H4 (cell line): Measurements from ENCODE around the gene TRUB1. TPM values are rescaled to one million over a fixed set of nuclear protein-coding genes. Genes with fewer than 3 reads are reported as not detected.

ENCODE experiments used
- DNase-seq: peaks from one replicate; pipeline ENCODE4 v3.0.0-alpha.2; 2015; ENCODE audit warnings: low spot score
- total RNA-seq: library from RNA; depleted of rRNA; stranded (reverse); fragments of >200 nt; shearing (Covaris generic); gene quantifications from 2 replicates; pipeline ENCODE4 v1.2.3, GENCODE V29; 2014

Gene TRUB1
- total RNA-seq, 1 experiment from 2014 or later = 36.2 TPM

DNA sequence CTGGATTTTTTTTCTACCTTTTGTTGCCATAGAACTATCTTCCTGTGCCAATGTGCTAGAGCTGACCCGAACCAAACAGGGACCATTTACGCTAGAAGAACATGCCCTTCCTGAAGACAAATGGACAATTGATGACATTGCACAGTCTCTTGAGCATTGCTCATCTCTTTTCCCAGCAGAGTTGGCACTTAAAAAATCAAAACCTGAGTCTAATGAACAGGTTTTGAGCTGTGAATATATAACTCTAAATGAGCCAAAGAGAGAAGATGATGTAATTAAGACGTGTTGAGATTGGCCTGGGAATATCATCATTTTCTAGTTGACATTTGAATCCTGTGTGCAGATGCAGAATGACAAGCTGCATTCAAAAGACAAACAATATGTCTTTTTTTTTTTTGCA, 37.1 kb downstream of the TRUB1 start:
- DNase-seq = no peak

DNA sequence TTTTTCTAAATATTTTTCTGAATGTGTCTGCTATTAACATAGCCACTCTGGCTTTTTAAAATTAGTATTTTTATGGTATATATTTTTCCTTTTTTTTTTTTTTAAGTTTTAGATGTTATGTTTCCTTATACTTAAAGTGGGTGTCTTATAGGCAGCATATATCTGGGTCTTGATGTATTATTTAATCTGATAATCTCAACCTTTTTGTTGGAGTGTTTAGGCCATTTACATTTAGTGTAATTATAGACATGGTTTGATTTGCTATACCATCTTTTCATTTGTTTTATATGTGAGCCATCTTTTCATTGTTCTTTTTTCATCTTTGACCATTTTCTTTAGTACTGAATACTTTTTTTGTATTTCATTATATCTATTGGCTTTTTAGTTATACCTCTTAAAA, 45.0 kb downstream of the TRUB1 start:
- DNase-seq = no peak

GRCh38 chr10:114987995-114988394, 50.0 kb downstream of the TRUB1 start:
- no peak for DNase-seq

DNA sequence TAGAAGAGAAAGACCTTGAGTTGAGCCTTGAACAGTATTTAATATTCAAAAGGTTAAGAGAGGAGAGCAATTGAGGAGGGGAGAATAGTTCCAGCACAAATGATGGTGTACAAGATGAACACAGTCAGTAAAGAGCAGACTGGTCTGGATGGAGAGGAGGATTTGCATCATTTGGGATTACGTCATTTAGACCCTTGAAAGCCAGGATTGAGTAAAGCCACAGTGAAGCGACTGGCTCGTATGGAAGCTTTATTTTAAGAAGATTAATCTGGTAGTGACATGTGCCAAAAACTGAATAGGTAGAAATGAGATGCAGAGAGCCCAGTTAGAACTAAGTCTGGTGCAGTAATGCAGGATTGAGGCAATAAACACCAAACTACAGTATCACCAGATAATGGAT, 52.6 kb downstream of the TRUB1 start:
- DNase-seq = no peak

DNA sequence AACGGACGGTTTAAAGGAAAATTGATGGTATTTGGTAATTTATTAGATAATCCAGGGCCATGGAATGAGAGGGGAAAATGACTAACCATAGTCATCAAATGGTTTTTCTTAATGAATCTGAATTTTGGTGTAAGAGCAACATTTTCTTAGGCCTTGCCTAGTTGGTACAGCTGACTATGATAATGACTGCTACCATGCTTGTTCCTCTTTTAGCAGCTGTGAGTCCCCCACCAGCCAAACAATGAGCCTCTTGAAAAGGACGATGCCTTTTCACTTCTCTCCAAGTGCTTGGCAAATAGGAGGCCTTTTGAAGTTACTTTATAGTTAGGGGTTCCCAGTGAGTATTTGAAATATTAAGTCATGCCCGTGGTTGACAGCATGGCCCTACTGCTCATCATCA, 53.0 kb downstream of the TRUB1 start:
- no peak for DNase-seq

GRCh38 chr10:114992189-114992775, 54.3 kb downstream of the TRUB1 start:
- no peak for DNase-seq

DNA sequence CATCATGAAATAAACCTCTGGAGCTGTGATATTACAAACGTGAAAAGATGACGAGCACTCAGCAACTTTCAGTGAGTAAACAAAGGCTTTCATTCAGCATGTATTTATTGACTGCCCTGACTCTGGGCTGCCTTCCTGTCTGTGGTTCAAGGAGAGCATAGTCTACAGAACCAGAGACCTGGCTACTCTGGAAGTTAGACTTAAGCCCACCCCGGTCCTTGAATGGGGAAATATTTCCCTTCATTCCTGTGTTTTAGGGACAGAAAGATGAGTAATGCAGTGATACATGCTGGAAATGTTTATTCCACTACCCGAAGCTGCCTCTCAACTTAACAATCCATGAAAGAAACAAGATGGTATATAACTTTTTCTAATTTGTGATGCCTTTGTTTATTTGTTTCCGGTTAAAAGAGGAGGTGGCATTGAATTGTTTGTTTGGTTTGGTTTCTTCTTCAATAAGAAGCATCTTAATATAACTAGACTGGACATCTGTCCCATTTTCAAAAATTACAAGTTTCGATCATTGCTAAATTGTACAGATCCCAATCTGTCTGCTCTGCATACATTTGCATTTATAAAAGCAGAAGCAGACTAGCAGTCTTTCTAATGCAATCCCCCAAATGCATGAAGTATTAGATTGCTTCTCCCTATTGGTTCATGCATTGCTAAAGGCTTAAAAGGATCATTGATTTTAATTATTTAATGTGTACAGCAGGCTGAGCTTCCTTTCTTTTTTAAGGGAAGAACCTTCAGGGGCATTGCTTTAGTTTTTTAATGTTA, 57.7 kb downstream of the TRUB1 start:
- no peak for DNase-seq

- DNase-seq = no peak
Observed at GRCh38 chr10:114996542-114996941, 58.5 kb downstream of the TRUB1 start.

GRCh38 chr10:114998993-114999392, 61.0 kb downstream of the TRUB1 start:
- DNase-seq = no peak

GRCh38 chr10:115001506-115002381, 63.7 kb downstream of the TRUB1 start:
- DNase-seq = peak; percentile 44

- no peak for DNase-seq
Observed at GRCh38 chr10:115003396-115003795, 65.4 kb downstream of the TRUB1 start.

GRCh38 chr10:115004236-115004862, 66.4 kb downstream of the TRUB1 start:
- DNase-seq = no peak

- DNase-seq = no peak
Observed at GRCh38 chr10:115005771-115006170, 67.8 kb downstream of the TRUB1 start.

DNA sequence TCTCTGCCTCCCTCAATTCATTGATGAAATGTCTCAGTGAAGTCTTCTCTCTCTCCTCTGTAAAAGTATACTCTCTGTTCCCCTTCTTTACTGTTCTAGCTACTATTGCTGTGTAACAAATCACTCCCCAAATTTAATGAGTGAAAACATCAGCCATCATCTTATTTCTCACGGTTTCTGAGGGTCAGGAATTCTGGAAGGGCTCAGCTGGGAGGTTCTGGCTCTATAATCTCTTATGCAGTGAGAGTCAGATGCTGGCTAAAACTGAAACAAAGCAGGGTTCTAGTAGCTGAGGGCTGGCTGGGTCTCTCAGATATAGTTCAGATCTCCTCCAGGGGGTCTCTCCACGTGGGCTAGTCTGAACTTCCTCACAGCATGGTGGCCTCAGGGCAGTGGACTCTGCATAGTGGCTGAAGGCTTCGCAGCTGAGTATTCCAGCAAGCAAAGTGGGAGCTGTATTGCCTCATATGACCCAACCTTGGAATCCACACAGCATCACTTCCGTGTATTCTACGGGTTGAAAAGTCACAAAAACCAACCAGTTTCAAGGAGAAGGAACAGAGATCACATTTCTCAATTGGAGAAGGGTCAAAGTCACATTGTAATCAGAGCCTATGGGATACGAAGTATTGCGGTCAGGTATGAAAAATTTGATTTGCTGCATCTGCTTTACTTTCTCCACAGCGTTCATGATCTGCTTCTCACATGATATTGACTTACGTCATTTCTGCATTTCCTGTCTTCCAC, 80.4 kb downstream of the TRUB1 start:
- no peak for DNase-seq

DNA sequence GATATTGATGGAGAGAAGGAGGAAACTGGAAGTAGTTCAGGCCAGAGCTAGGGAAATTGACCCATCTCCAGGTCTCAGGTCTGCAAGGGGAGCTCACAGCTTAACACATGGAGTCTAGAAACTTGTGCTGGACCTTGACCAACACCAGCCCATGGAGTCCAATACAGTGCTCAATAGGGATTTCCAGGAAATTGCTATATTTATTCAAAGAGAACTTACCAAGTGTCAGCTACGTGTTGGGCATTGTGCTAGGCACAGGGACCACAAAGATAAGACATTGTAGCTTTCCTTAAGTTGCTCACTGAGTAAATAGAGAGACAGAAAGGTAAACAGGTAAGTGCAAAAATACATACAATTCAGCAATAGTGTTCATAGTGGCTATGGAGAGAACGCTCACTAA, 82.5 kb downstream of the TRUB1 start:
- no peak for DNase-seq

GRCh38 chr10:115022733-115023132, 84.7 kb downstream of the TRUB1 start:
- no peak for DNase-seq

GRCh38 chr10:115023715-115024114, 85.7 kb downstream of the TRUB1 start:
- DNase-seq = no peak

- DNase-seq = no peak
Observed at GRCh38 chr10:115024371-115024770, 86.4 kb downstream of the TRUB1 start.

GRCh38 chr10:115026056-115026745, 88.2 kb downstream of the TRUB1 start:
- no peak for DNase-seq

DNA sequence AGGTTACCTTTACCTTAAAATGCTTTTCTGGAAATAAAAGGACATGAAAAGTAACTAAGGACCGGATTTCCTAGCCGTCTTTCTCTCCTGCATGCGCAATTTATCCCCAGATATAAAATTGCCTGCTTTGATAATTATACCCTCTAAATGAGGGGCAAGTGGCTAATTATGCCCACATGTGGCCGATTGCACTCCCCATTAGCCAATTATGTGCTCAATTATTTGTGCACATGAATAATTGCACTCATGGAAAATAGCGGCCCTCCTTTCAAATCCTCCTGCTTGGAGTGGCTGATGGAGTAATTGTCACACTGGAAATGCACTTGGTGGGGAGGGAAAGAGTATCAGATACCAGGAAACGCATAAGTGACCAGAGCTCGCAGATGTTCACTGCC, 88.7 kb downstream of the TRUB1 start:
- no peak for DNase-seq
